ENCODE data around the gene KPRP.

KPRP gene, protein sequence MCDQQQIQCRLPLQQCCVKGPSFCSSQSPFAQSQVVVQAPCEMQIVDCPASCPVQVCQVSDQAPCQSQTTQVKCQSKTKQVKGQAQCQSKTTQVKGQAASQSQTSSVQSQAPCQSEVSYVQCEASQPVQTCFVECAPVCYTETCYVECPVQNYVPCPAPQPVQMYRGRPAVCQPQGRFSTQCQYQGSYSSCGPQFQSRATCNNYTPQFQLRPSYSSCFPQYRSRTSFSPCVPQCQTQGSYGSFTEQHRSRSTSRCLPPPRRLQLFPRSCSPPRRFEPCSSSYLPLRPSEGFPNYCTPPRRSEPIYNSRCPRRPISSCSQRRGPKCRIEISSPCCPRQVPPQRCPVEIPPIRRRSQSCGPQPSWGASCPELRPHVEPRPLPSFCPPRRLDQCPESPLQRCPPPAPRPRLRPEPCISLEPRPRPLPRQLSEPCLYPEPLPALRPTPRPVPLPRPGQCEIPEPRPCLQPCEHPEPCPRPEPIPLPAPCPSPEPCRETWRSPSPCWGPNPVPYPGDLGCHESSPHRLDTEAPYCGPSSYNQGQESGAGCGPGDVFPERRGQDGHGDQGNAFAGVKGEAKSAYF

DNA sequence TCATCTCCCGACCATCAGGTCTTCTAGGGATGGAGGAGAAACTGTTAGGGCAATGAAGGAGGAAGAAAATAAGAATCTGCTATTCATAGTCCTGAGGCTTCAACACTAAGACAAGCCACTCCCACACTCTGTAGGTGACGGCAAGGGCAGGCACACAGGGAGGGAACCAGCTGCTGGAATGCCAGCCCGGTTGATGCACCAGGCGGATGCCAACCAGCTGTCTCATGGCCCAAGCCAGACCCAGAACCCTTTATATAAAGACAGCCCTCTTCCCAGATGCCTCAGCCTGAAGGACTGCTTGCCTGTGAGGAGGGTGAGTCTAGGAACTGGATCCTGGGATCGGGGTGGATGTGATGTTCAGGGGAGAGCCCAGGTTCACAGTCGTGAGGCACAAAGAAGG, at the start of gene KPRP:
KPRP (plus strand) TSS at position 279 of the 400 bp plus-strand sequence. CDS start 1,564 bp downstream, outside the sequence.
- no peak for DNase-seq

DNA sequence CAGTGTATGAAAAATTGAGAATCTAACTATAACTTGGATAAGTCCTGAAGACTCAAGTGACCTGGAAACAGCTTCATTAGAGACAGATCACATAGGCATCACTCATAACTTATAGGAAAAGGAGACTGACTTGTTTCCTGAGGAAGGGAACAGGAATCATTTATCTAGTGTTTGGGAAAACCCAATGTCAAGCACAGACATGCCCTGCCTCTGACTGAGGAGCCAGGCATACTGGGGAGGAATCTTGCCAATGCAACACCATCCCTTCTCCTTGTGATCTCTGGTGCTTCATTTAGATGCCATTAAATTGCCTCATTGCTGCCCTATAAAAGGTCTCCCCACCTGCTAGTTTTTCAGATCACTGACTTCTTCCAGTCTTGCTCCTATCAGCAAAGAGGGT, 39.6 kb upstream of the KPRP start:
- no peak for DNase-seq

DNA sequence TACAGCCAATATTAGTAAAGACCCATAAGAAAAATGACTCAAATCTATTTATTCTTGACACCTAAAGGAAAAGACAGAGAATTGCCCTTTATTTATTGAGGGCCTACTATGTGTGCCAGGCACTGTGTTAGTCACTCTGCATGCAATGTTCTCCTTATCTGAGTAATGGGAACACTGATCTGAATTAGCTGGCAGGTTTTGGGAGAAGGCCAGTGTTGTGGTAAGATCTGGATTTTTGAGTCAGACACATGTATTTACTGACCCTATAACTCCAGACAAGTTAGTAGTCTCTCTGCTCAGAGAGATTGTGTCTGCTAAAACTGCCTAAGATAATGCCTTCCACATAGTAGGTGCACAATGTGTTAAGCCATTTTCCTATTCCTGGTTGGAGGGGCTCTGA, 32.6 kb upstream of the KPRP start:
- no peak for DNase-seq

DNA sequence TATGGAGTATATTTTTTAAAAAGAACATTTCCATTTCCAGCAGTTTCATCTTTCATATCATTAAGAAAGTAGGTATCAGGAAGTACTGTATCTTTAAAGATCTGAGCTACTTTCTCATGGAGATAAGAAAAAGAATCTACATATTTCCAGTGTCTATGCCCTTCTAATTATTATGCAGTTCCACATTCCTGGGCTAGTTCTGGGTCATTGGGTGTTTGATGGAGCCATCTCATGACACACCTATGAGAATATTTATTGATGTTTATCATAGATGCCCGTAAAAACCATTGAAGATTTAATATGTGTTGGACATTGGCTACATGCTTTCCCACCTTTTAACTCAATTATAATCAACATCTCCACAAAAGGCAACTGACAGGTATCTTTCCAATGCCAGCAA, 28.8 kb upstream of the KPRP start:
- DNase-seq: no peak

DNA sequence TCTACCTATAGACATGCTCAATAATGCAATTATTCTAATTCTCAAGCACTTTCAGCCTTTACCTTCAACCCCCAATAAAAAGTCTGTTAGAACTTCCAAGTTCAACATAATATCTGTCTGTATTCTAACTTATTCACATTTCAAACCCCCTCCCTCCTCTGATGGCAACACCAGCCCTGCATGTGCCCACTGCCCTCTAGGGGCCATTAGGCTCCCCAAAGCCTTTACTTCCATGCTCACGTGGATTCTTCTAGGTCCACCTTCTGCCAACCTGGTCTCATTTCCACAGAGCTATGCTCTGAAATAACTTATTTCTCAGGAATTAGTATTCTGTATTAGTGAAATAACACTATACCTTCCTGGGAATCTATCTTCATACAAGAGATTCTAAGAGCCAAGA, 22.2 kb upstream of the KPRP start:
- no peak for DNase-seq

DNA sequence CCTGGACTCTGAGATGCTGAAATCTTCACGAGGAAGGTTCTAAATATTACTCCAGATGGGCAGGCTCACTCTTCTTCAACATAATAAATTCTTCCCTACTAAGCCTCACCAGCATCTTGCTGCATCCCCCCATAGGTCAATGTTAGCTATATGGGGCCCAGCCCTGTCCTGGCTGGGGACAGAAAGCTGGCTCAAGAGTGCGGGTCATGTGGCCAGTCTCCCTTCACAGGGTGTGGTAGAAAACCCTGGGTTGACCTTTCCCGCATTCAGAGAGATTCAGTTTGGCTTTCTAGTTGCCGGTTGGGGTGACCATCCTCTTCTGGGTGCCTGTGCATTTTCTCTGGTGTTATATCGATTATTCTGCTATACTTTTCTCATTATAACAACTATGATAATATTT, 19.8 kb upstream of the KPRP start:
- no peak for DNase-seq

DNA sequence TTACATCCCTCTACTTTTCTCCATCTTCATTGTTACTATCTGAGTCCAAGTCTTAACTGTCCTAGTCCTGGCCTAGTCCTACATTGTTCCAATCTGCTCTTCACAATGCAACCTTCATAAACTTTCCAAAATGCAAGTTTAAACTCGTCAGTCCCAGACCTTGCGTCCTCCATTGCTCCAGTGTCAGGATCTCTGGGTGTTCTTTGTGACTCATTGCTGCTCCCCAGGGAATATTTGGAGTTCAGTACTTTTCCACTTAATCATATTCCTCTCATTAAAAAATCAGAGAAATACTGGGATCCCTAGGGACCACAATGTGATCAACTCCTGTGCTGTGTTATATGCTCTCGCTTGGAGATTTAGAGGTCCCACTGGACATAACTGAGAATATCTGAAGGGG, 18.0 kb upstream of the KPRP start:
- no peak for DNase-seq

DNA sequence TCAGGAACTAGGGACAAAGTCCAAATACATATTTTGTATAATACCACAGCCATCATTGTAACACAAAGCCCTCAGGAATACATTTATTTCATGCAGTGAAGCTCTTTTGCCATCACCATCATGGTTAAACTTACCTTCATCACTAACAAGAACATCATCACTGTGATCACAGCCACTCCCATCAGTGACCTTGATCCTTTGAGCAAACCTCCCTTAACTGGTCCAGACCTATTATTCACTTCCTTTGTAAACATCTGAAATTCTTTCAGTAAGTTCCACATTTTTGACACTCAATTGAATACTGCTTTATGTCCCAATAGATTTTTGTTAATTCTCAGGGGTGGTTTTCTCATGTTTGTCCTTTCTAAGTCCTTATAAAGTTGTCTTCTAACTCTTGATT, 16.2 kb upstream of the KPRP start:
- DNase-seq: no peak

DNA sequence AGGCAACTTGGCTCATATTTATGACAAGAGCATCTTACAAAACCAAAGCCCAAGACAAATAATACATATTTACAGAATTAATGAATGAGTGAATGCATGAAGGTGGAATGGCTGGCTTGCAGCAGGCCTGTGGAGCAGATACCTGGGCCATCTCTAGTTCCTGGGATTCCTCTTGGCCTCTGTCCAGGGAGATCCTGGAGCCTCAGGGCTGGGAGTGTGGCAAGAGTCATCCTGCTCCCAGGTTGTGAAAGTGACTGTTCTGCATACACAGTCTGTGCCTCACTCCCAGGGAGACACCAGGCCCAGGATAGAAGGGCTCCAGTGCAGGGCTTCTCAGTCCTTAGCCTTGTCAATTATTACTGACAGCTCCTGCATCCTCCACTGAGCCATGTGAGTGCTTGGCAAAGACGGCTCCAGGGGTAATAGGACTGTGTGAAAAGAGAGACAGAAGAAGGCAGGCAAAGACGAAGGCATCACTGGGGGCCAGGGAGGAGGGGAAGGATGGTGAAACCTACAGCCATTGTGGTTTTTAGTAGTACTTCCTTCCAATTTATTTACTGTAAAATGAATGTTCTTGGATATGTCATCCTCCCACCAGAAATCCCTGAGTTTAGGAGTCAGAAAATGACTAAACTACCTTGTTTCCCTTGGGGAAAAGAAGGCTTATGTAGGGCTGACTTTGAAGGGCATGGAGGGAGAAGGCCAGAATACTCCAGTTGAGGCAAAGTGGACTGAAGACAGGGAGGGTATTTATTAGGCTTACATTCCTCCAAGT, 14.3 kb upstream of the KPRP start:
- no peak for DNase-seq

DNA sequence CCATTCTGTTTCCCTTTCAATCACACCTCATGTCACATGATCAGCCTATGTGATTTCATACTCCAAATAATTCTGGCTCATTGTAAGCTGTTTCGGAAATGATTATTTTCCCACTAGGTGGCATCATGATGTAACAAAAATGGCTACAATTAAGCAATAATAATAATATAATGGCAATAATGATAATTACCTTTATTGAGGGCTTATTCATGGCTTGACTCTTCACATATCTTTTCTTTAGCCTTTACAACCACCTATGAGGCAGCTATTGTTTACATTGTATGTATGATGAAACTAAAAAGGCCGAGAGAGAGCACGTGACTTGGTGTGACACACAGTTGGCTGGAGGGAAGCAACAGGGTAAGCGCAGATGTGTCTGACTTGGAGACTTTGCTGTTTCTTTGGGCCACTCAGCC, 12.5 kb upstream of the KPRP start:
- DNase-seq: no peak

DNA sequence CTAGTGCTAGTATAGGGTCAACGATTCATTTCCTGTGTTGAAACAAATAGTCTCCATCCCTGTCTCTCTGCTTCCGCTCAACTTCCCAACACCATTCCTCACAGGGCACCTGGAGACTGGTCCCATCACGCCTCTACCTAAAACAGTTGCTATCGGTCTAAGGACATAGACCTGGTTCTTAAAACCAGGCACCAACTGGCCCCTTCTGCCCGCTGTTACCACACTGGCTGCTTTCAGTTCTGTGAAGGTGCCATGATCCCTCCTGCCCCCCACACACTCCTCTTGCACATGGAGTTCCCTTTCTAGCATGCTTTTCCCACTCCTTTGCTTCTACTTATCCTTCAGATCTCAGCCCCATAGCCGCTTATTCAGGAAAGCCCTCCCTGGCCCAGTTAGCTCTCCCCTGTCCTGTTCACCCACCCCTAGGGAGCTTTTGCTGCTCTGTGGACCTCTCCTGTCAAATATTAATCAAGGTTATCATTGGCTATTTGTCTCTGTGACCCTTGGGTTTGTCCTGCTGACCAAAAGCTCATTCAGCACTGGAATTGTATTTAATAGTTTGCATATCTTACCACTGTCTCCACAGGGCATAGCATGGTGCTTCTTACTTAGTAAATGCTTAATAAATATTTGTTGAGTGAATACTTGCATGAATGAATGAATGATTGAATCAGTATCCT, 11.9 kb upstream of the KPRP start:
- no peak for DNase-seq

DNA sequence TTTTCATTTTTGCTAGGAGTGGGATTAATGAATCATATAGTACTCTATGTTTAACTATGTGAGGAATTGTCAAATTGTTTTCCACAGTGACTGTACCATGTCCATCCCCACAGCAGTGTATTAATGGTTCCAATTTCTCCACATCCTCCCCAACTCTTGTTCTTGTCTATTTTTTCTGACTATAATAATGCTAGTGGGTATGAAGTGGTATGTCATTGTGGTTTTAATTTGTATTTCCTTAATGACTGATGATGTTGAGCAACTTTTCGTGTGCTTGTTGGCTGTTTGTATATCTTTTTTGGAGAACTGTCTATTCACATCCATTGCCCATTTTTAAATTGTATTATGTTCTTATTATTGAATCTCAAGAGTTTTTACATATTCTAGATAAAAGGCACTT, 10.0 kb upstream of the KPRP start:
- DNase-seq: no peak

DNA sequence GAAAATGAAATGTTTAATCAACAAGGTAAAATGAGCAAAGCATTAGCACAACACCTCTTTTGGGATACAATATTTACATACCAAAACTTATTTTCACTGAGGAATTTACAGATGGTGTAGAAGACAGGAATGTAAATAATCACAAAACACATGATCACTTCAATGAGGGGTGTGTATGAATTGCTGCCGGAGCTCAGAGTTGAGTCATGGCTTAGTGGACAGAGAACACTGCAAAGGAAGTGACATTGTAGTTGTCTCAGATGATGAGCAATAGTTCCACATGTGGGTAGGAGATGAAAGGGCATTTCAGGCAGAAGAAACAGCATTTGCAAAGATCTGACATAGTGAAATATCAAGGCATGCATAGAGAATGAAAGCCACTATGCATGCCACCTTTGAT, 5.6 kb upstream of the KPRP start:
- no peak for DNase-seq

DNA sequence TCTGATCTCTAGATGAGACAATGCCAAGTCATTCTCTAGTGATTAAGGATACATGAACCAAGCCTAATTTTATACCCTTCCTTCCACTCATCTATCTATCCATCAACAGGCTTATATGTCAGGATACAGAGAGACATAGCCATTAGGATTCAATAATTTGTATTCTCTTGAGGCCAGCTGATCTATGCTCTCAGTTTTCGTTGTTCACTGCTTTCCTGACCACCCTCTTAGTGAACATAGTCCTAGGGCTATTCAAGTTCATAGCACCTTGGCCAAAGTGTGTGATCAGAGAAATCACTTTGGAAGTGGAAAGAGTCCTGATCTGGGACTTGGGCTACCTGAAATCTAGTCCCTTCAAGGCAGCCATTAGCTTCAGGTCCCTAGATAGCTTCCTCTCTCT, 4.2 kb upstream of the KPRP start:
- no peak for DNase-seq

DNA sequence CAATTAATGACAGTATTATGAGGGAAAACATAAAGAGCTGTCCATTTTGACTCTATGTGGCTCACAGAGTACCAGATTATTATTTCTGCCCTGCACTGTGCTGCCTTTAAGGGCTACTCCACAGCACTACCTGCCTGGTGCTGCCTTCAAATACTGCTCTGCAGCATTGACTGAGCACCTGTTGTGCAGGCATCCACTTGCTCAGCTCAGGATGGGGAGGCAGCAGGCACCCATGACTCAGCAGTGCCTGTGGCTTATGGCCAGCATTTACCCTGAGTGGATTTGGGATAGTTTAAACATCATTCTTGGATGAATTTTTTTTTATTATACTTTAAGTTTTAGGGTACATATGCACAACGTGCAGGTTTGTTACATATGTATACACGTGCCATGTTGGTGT, 953 bp upstream of the KPRP start:
- no peak for DNase-seq

DNA sequence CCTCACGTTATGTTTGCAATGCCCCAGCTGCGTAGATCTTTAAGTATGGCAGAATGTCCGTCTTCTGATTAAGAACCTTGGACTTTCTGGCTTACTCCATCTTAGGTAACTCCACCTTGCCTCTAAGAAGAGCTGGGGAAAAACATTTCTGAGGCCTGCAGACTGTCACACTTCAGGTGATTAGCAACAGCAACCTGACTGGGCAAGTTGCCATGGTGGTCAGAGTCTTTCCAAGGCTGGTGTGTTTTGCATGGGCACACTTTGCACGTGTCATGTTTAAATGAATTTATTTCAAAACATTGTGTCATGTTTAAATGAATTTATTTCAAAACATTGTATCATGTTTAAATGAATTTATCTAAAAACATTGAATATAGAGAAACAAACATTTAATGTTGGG, 811 bp downstream of the KPRP start:
- DNase-seq: no peak

DNA sequence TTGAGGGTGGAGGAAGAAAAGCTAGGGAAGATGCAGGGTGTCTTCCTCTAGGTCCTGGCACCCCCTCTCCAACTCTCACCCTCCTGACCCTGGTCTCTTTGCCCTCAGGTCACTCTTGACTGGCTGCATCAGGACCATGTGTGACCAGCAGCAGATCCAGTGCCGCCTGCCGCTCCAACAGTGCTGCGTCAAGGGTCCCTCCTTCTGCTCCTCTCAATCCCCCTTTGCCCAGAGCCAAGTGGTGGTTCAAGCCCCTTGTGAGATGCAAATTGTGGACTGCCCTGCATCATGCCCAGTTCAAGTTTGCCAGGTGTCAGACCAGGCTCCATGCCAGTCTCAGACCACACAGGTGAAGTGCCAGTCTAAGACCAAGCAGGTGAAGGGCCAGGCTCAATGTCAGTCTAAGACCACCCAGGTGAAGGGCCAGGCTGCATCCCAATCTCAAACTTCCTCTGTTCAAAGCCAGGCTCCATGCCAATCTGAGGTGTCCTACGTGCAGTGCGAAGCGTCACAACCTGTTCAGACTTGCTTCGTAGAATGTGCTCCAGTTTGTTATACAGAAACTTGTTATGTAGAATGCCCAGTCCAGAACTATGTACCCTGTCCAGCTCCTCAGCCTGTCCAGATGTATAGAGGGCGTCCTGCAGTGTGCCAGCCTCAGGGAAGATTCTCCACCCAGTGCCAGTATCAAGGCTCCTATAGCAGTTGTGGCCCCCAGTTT, 1.8 kb downstream of the KPRP start:
- DNase-seq: no peak

DNA sequence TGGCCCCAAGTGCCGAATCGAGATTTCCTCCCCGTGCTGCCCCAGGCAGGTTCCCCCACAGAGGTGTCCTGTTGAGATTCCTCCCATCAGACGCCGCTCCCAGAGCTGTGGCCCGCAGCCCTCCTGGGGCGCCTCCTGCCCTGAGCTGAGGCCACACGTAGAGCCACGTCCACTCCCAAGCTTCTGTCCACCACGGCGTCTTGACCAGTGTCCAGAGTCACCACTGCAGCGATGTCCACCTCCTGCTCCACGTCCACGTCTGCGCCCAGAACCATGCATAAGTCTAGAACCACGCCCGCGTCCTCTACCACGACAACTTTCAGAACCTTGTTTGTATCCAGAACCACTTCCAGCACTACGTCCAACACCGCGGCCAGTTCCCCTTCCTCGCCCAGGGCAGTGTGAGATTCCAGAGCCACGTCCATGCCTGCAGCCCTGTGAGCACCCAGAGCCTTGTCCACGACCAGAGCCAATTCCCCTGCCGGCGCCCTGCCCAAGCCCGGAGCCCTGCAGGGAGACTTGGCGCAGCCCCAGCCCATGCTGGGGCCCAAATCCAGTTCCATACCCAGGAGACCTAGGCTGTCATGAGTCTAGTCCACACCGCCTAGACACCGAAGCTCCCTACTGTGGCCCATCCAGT, 2.8 kb downstream of the KPRP start:
- no peak for DNase-seq

DNA sequence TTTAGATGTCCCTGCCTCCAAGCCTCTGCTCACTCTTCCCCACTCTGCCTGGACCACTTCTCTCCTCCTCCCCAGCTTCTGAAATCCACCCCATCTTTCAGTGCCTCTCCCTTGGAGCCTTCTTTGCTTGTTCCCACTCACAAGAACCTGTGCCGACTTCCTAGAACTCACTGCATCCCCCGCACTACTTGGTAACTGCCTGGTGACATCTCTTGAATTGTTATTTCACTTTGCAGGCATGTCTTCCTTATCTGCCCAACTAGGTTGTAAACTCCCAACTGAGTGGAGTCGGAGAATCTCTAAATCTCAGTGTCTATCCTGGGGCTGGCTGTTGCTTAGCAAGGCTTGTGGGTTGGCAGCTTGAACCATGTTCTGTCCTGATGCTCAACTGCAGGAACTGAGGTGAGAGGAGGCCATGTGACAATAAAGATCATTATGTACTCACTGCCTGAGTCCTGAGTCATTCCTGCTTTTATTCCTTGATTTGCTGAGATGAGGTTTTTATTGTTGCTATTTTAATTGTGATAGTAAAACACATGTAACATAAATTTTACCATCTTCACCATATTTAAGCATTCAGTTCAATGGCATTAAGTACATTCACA, 3.9 kb downstream of the KPRP start:
- no peak for DNase-seq

DNA sequence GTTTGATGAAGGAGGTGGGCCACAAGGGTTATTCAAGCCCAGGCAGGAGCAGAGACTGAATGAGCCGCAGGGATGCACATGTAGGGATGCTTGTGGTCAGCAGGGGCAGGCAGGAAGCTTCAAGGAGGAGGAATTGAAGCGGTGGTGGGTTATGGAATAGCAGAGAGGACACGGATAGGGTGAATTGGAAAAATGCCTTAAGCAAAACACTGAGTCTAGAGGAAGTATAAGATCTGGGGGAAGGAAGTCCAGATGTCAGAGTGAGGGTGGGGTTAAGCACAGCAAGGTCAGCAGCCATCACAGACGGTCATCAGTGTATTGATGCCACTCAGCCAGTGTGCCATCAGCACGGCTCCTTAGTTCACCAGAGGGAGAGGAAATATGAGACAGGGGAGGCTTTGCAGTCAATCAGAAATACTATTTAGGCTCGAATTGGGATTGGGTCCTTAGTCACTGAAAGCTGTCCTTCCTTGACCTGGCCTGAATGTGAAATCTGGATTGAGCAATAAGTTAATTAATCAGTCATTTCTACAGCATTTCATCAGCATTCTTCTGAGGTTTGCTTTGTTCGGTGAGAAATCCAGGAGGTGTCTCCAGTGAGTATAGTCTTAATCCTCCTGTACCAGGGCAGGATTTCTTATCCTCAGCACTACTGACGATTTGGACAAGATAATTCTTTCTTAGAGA, 11.2 kb downstream of the KPRP start:
- DNase-seq: no peak

DNA sequence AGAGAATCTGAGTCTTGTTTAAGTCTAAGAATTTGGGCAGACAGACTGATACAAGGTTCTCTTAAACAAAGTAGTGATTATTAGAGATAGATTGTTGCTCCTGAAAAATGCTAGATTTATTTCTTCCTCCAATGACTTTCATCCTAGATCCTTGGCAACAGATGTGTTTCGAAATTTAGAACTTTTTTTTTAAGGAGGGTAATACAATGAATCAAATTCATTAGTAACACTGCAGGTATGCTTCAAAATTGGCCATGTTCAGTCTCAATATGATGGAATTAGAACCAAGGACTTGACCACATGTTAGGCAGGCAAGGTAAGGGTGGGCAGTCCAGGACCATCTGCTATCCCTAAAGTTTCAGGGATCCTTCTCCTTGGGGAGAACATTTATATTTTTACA, 12.6 kb downstream of the KPRP start:
- no peak for DNase-seq
